HuH-7.5 (cell line): Measurements from ENCODE around the gene DUOX2.
"Not testable (repeated sequence)": the region's sequence is repeated elsewhere in the genome, so short reads cannot be mapped to it uniquely, and the experiment has no call there.

ENCODE experiments used
- DNase-seq: peaks from one replicate; pipeline ENCODE4 v3.0.0; 2011; ENCODE audit warnings: low spot score

DUOX2 gene

DNA sequence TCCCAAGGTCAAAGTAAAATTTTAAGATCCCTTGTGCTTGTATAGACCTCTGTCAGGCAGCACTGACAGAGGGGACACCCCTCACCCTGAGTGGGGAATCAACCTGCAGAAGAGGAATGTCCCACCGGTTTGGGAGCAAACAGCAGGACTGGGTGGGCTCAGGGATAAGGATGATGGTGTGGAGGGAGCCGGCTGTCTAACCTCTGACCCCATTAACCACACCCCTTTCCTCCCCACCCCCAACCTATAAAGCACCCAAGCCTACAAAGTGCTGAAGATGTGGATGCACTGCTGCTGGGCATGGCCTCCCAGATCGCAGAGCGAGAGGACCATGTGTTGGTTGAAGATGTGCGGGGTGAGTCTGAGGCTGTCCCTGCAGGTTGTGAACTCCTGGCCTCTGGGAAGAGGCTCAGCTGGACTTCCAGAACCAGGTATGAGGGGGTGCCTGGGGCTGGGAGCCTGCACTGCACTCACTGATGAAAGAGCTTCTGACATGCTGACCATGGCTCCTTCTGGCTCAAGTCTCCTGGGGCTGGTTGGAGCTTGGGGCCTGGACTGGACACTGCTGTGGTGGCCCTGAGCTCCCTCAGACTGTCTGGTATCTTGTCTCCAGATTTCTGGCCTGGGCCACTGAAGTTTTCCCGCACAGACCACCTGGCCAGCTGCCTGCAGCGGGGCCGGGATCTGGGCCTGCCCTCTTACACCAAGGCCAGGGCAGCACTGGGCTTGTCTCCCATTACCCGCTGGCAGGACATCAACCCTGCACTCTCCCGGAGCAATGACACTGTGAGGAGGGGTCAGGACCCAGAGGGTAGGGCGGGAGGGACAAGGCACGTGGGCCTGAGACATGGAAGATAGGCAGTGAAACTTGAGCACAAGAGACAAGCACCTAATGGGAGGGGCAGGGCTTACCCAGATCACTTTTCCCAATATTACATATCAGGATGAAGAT is 25.1 kb upstream of the DUOX2 start:
- no peak for DNase-seq

GRCh38 chr15:45137703-45138102 is 23.7 kb upstream of the DUOX2 start:
- DNase-seq: no peak

DNA sequence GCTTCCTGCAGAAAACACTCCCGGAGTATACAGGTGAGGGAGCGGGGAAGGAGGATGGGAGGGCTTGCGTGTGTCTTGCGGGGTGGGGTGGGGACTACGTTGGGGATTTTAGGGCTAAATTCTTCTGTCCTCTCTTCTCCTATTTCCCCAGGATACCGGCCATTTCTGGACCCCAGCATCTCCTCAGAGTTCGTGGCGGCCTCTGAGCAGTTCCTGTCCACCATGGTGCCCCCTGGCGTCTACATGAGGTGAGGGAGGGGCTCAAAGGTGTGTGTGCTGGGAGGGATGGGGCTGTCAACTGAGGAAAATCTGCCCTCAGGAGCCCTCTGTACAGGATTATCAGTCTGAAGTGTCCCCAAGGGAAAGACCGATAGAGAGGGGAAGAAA is 22.4 kb upstream of the DUOX2 start:
- no peak for DNase-seq

DNA sequence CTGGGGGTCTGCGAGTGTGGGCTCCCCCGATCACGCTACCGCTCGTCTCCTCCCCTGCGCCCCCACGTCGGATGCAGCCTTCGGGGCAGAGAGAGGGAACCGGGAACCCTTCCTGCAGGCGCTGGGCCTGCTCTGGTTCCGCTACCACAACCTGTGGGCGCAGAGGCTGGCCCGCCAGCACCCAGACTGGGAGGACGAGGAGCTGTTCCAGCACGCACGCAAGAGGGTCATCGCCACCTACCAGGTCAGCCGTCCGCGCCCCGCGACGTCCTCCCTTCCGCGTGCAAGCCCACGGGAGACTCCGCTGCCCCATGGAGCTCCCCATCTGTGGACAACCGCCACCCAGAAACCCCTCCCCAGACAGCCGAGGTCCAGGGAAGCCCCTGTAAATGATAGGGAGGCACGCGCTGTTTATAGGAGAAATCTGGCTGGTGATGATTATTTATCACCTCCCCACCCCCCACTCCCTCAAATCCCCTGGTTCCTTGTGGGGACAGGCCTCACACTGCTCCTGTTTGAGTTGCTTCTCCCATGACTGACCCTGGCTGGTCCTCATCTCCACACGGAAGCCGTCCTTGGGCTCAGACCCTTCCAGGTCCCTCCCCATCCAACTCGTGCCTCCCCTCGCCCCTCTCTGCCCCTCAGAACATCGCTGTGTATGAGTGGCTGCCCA is 21.9 kb upstream of the DUOX2 start:
- not testable (repeated sequence) for DNase-seq

GRCh38 chr15:45134682-45135604 is 21.0 kb upstream of the DUOX2 start:
- DNase-seq: no peak

DNA sequence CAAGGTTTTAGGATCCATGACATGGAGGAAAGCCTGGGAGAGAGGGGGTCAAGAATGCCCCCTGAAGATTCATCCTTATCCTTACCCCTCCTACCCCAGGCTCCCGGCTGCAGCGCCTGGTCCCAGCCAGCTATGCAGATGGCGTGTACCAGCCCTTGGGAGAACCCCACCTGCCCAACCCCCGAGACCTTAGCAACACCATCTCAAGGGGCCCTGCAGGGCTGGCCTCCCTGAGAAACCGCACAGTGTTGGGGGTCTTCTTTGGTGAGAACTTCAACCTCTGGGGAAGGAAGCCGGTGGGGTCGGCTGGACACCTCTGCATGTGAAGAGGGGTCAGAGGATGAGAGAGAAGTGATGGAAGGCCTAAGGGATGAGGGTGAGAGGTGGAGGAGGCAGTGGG is 20.1 kb upstream of the DUOX2 start:
- DNase-seq: no peak

- no peak for DNase-seq
Measured at GRCh38 chr15:45133561-45133920, 19.6 kb upstream of the DUOX2 start.

DNA sequence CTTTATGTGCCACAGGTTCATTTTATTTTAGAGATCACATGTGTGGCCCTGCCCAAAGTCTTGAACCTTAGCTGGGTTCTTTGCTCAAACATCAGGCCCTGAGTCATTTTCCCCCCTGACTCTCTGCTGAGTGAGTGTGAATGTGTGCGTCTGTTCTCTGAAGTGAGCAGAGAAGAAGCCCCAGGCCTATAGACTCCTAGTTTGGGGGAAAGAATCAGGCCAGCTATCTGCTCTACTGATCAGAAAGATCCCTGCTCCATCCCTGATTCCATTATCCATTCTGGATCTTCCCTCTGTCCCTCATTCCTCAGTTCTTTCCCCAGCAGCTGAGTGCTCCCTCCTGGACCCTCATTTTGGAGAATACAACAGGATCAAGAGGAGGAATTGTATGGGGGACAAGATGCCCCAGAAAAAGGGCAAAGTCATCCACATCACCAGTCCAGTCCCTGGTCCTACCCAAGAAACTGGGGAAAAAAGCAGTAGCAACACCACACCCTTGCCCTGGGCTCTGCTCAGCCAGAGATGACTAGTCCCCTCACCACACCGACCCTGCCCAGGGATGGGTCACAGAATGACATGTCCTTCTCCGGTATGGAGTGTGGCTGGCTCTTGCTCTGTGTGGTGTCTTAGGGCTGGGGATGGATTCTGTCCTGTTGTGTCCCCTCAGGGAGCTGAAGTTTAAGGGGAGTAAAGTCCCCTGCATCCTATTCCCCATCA is 19.0 kb upstream of the DUOX2 start:
- no peak for DNase-seq

DNA sequence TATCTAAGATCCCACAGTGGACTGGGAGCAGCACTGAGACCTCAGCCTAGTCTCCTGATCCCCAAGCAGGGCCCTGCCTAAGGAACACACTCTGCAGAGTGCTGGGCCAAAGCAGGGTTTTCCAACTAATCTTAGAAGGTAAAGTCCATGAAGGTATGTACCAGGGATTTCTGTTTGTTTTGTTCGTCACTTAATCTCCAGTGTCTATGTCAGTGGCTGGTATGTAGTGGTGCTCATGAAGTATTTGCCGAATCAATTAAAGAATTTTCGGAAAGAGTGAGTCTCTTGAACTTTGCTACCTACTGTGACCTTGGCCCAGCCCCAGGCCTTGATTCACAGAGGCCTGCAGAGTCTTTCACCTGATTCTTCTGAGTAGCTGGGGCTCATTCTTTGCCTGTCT is 17.5 kb upstream of the DUOX2 start:
- no peak for DNase-seq

GRCh38 chr15:45130291-45131000 is 16.5 kb upstream of the DUOX2 start:
- DNase-seq: no peak

GRCh38 chr15:45129651-45130129 is 15.7 kb upstream of the DUOX2 start, which contains the start of the genes DUOX1 and DUOXA1:
DUOX1 (plus strand) TSS chr15:45129994; CDS start chr15:45131967, 1,973 bp downstream.
DUOXA1 (minus strand) TSS chr15:45129879; CDS start chr15:45123014, 6,865 bp downstream.
- DNase-seq: no peak

DNA sequence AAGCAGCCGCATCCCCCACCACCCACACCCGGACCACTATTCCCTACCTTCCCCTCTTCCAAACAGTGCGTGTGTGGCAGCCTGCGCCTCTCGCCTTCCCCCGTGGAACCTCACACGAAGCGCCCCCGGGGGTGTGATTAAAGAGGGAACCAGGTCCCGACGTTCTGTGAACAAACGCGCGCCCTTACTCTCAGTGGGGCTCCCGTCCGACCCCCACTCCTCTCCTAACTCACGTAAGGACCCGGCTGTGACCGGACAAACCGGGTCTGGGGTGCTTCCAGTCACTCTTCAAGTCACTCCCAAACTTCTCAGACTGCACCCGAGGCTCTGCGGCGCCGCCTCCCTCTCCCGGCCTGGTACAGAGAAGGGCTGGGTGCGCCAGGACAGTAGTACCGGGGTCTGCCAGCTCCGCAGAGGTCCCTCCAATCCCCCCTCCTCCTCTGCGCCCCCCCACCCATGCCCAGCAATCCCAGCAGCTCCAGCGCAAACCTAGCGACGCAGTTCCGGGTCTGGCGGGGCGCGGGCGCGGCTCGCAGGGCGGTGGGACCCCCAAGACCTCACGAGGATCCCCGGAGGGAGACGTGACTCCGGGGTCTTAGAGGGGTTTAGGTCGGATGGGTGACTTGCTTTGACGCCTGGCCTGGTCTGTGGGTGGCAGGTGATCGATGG is 15.1 kb upstream of the DUOX2 start:
- DNase-seq: no peak

DNA sequence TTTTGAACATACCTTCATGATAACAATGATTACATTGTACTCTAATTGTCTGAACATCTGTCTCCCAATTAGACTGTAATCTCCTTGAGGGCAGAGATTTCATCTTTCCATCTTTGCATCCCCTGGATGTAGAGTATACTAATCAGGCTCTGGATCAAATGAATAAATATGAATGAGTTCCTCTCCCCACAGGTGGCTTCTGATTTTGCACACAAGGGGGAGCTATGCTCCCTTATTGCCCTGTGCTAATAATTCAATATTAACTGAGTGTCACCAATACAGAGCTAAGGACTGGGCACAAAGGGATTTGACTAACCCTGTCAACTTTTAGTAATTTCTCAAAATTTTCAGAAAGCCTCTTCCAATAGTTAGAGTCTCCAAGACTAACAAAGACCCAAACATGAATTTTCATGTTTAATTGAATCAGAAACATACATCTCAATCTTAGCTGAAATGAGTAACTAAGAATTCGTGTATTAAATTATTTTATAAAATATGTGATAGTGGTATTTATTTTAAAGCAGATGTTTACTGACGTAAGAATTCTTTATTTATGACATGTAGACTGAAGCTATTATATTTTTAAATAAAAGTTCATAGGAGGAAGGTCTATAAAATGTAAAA is 12.7 kb upstream of the DUOX2 start:
- DNase-seq: no peak

DNA sequence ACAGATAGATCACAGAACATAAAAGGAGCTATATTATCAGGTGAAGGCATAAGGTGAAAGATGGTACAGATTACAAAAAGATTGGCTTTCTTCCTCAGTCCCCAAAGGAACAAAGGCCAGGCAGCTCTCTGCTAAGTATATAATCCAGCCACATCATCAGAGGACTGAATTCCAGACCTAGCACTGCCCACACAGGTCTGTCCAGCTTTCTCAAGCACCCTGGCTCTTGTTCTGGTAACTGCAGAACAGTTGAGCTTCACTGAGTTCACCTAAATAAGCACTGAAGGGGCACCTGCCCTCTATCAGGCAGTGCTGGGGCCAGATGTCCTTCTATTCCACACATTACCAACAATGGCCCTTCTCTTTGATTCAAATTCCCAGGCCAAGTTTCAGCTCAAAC is 9.4 kb upstream of the DUOX2 start:
- no peak for DNase-seq

GRCh38 chr15:45122719-45123118 is 8.7 kb upstream of the DUOX2 start:
- no peak for DNase-seq

- no peak for DNase-seq
Measured at GRCh38 chr15:45121706-45122417, 7.9 kb upstream of the DUOX2 start.

DNA sequence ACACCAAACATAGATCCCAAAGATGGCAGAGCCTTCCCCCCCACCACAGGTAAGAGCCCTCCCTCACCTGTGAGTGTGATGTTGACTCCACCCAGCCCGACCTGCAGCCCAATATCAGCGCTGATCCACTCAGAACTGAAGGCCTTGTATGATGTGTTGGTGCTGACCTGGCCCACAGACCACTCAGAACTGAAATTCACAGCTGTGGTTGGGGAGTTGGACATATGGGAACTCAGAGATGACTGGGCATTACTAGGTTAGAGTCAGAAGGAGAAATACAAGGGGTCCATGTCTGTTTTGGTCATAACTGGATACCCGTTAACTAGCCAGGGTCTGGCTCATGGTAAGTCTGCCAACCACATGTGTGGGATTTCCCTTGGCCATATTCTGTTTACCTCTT is 7.0 kb upstream of the DUOX2 start:
- DNase-seq: no peak

DNA sequence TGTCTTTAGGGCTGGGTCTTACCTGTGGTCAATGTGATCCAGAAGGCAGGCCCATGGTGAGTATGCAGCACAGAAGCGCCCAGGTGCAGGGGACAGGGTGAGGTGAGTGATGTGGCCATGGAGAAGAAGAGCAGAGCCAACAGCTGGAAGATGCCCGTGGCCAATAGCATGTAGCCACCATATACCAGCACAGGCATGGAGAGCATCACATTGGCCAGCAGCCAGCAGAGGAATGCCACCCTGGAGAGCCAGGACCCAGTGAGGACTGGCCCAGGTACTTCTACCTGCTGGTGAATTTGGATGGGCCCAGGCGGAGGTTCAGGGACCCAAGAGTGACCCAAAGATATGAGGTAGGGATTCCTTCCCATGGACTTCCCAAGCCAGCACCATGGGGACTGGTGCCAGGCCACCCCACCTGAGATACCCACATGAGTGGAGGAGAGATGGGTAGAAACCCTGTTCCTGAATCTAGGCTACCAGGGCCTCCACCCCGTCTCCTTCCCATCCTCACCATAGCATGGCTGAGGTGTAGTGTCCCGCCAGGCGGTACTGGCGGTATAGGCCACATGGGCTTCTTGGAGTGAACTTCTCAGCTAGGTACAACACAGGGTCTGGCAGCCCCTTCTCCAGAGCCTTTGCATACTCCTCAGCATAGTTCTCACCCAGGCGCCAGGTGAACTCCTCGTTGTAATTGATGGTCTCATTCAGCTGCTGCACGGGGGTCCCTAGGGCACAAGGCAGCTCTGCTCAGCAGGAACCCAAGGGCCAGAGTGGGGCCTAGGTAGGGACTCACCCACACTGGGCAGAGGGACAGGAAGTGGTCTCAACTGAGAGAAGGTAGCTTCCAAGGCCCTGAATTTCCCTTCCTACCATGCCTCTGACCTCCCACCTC is 6.4 kb upstream of the DUOX2 start:
- DNase-seq: no peak
